Measurements from ENCODE around the gene B3GALNT2. TPM values are rescaled to one million over a fixed set of nuclear protein-coding genes. Genes with fewer than 3 reads are reported as not detected.

Gene B3GALNT2
- total and polyA plus RNA-seq, 2 of the 4 experiments (the other 2 are of a cell fraction), result 11.0 to 32.8 TPM

GRCh38 chr1:235552146-235552716, 48.0 kb upstream of the B3GALNT2 start:
- DNase-seq (no peak), ATAC-seq (ENCODE audit: low read depth) (no peak)
- H4K5ac ChIP-seq (ENCODE audit: low read depth, low read length), result no peak overlapping the region
- no peak overlapping the region for H3K18ac ChIP-seq (ENCODE audit: low read depth, low read length)
- no peak overlapping the region for H2AFZ ChIP-seq (replicated peaks; ENCODE audit: low read length, poor library complexity)
- no peak overlapping the region for H3K9ac ChIP-seq (ENCODE audit: low read depth, low read length)
- H4K8ac ChIP-seq (ENCODE audit: low read depth in 2 of 2, low read length in 2 of 2), result no peak overlapping the region
- ChIA-PET POLR2A (ENCODE audit: unreplicated experiment) (no interaction called here), CTCF (no interaction called here)
- H2BK5ac ChIP-seq (ENCODE audit: low read depth, low read length, poor library complexity, severe bottlenecking), result no peak overlapping the region
- dilution Hi-C loops (cut with HindIII; ENCODE audit: low sequenced_read_pairs, unreplicated experiment), result no loop called here
- H3K23ac ChIP-seq (ENCODE audit: low read depth, low read length), result no peak overlapping the region
- intact Hi-C loops (cut with micrococcal nuclease), result no loop called here
- WGBS, 2 experiments (ENCODE audit: extremely low coverage in 2 of 2, insufficient read length in 1 of 2), result 93% methylated on average over 7 of the region's 10 CpGs; no CpG with 5 or more reads in 1 of the 2 experiments
- no peak overlapping the region for H2BK20ac ChIP-seq (ENCODE audit: low read depth, low read length)
- BruUV-seq (replicated peaks), result no TSS peak
- no peaks in the 10 kb centered on the region for H3K79me1 ChIP-seq (ENCODE audit: low read depth in 1 of 2, low read length in 2 of 2)
- no peaks in the 10 kb centered on the region for H3K9me1 ChIP-seq (ENCODE audit: insufficient read depth, low read length)
- H3K27me3 ChIP-seq (ENCODE audit: control insufficient read depth, insufficient read depth, low read length), result peaks cover 7% of the 10 kb centered on the region
- H3K4ac ChIP-seq (ENCODE audit: low read depth, low read length), result no peak overlapping the region
- H2BK120ac ChIP-seq (ENCODE audit: low read depth, low read length), result no peak overlapping the region
- H3K4me2 ChIP-seq (ENCODE audit: low read depth, low read length), result no peak overlapping the region
- no peak overlapping the region for H3K27ac ChIP-seq (ENCODE audit: insufficient read depth, low read length)
- H4K91ac ChIP-seq (ENCODE audit: insufficient read depth, low read depth, low read length), result no peak overlapping the region
- H3K4me1 ChIP-seq (ENCODE audit: control insufficient read depth, insufficient read depth, low read length), result no peaks in the 10 kb centered on the region
- H2AK5ac ChIP-seq (ENCODE audit: low read depth, low read length), result no peak overlapping the region
- no peaks in the 10 kb centered on the region for H3K9me3 ChIP-seq (ENCODE audit: control insufficient read depth, insufficient read depth, low read length)
- no peaks in the 10 kb centered on the region for H3K36me3 ChIP-seq (ENCODE audit: control insufficient read depth, insufficient read depth, low read length)
- H3K14ac ChIP-seq (replicated peaks; ENCODE audit: low read depth, low read length), result no peak overlapping the region
- TF ChIP-seq BHLHE40 (IDR thresholded peaks at IDR 0.05; ENCODE audit: low read depth, low read length), result no peak
- TF ChIP-seq SMC3 (IDR thresholded peaks at IDR 0.05; ENCODE audit: low read depth, low read length), result no peak
- no peak for TF ChIP-seq RFX5 (IDR thresholded peaks at IDR 0.05; ENCODE audit: low read depth, low read length)
- no peak for TF ChIP-seq FOS (IDR thresholded peaks at IDR 0.05; ENCODE audit: low read depth, low read length)
- TF ChIP-seq NFE2L2 (IDR thresholded peaks at IDR 0.05; ENCODE audit: low read depth, low read length), result no peak
- no peak for TF ChIP-seq POLR2A (IDR thresholded peaks at IDR 0.05; ENCODE audit: low read depth, low read length)
- TF ChIP-seq MXI1 (IDR thresholded peaks at IDR 0.05; ENCODE audit: borderline replicate concordance, low read depth, low read length), result no peak
- no peak for TF ChIP-seq USF2 (IDR thresholded peaks at IDR 0.05; ENCODE audit: low read depth, low read length)
- TF ChIP-seq CHD1 (IDR thresholded peaks at IDR 0.05; ENCODE audit: low read depth, low read length), result no peak
- no peak for TF ChIP-seq CEBPB (IDR thresholded peaks at IDR 0.05; ENCODE audit: low read depth, low read length)
- TF ChIP-seq RAD21 (IDR thresholded peaks at IDR 0.05; ENCODE audit: low read length), result no peak
- TF ChIP-seq CTCF (conservative IDR thresholded peaks at IDR 0.05; ENCODE audit: low read depth, low read length), result no peak
- no peak for TF ChIP-seq ELK1 (IDR thresholded peaks at IDR 0.05; ENCODE audit: borderline replicate concordance, low read depth, low read length)
- TF ChIP-seq RCOR1 (IDR thresholded peaks at IDR 0.05; ENCODE audit: insufficient replicate concordance, low read length), result no peak
- TF ChIP-seq MAFK (IDR thresholded peaks at IDR 0.05; ENCODE audit: low read depth, low read length), result no peak
- no peak for TF ChIP-seq MAZ (IDR thresholded peaks at IDR 0.05; ENCODE audit: borderline replicate concordance, low read depth, low read length)
- H2BK15ac ChIP-seq (ENCODE audit: low read depth, low read length), result no peak overlapping the region
- no peak overlapping the region for H2AK9ac ChIP-seq (replicated peaks; ENCODE audit: low read depth, low read length, poor library complexity)
- H3K56ac ChIP-seq (ENCODE audit: extremely low read depth, insufficient read depth, low read length), result no peak overlapping the region
- in situ Hi-C loops (cut with MboI; ENCODE audit: low sequenced_read_pairs), result no loop called here
- no peak overlapping the region for H3K4me3 ChIP-seq (ENCODE audit: insufficient read depth, low read depth, low read length)
- no peaks in the 10 kb centered on the region for H4K20me1 ChIP-seq (ENCODE audit: insufficient read depth, low read length)

Measured in IMR-90 (cell line).